T-helper 2 cell treated with Interferon-gamma antibody and Interleukin-4, amounts not matched to agents 5 μg/mL and 100 μg/mL, for 36 hours (primary cell): ENCODE measurements around the gene CDH23.

Source experiments
- DNase-seq: peaks from one replicate; pipeline ENCODE4 v3.0.0; 2021; ENCODE audit warnings: low spot score
- H3K27ac Mint-ChIP-seq: one replicate; pipeline ENCODE4 v1.8.0; 2021; ENCODE audit warnings: mild to moderate bottlenecking, mixed read lengths
- H3K27me3 Mint-ChIP-seq: one replicate; pipeline ENCODE4 v1.8.0; 2021; ENCODE audit warnings: low read depth, mixed read lengths
- H3K36me3 Mint-ChIP-seq: one replicate; pipeline ENCODE4 v1.8.0; 2021; ENCODE audit warnings: low read depth, mixed read lengths
- H3K4me1 Mint-ChIP-seq: one replicate; pipeline ENCODE4 v1.8.0; 2021; ENCODE audit warnings: low read depth, mixed read lengths
- H3K4me3 Mint-ChIP-seq: one replicate; pipeline ENCODE4 v1.8.0; 2022; ENCODE audit warnings: mild to moderate bottlenecking, moderate library complexity, mixed read lengths
- H3K9me3 Mint-ChIP-seq: one replicate; pipeline ENCODE4 v1.8.0; 2021; ENCODE audit warnings: mixed read lengths

Gene CDH23

DNA sequence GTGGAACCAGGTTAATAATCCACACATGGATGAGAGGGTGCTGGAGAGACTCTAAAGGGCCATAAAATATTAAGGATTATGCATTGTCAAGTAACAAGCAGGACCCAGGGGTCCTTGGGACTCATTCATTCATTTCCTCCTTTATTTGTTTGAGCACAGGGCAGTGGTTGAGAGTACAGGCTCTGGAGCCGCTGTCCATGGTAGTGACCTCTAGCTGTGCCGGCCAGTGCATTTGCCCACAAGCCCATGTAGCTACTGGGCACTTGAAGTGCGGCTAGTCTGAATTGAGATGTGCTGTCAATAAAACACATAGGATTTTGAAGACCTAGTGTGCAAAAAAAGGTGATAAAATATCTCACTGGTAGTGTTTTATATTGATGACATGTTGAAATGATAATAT lies 185.3 kb downstream of the CDH23 start:
- DNase-seq: no peak
- Mint-ChIP-seq H3K4me3 (no peak overlapping the region), H3K27me3 (no peaks in the 10 kb centered on the region), H3K9me3 (no peaks in the 10 kb centered on the region), H3K27ac (no peak overlapping the region), H3K4me1 (no peaks in the 10 kb centered on the region), H3K36me3 (no peaks in the 10 kb centered on the region)

DNA sequence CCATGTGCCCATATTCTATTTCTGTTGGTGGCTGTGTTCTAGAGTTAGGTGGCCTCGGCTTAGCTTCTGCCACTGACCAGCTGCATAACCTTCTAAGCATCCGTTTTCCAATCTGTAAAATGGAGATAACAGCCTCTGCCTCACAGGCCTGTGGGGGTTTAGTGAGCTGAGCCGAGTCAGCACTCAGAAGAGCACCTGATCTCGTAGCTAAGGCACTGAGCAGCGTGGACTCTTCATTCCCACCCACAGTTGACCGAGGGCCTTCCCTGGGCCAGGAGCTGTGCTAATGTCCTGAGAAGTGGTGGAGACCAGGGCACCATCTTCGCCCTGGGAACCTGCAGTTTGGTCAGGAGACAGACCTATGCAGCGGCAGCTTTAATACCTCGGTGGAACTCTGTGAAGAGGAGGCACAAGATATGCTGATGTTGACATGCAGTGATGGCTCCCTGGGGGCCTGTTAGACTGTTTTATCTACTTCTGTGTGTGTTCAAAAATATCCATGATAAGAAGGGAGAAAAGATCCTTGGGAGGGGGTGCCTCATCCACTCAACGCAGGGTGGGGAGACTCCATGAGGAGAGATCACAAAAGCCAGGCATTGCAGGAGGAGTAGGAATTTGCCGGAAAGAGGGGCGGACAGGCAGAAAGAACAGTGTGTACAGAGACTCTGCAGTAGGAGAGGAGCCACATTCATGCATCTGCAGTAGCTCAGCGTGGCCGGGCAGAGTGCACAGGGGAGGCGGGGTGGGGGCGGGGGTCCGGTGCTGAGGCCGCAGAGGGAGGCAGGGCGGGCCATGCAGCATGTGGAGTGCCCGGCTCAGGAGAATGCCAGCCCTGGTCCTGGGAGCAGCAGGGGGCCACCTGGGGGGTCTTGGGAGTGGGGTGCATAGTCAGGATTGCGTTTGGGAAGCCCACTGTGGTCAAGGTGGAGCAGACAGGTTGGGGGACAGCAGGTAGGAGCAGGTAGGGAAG lies 186.1 kb downstream of the CDH23 start:
- H3K27me3 Mint-ChIP-seq: no peaks in the 10 kb centered on the region
- DNase-seq: no peak
- no peak overlapping the region for H3K4me3 Mint-ChIP-seq
- H3K9me3 Mint-ChIP-seq: no peaks in the 10 kb centered on the region
- H3K27ac Mint-ChIP-seq: no peak overlapping the region
- H3K4me1 Mint-ChIP-seq: no peaks in the 10 kb centered on the region
- no peaks in the 10 kb centered on the region for H3K36me3 Mint-ChIP-seq

DNA sequence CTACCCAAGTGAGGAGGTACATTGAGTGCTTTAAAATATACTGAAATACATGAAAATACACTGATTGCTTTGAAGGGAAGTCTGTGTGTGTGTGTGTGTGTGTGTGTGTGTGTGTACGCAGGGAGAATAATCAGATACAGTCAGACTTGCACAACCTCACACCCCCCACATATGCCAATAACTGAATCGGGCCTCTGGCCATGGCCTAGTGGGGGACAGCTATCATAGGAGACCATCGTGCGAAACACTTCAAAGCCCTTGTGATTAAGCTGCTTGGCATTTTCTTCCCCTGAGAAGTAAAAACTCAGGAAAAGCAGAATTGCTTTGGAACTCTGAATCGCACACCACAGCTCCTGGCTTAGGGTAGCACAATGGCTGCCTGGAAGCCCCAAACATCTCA lies 187.7 kb downstream of the CDH23 start:
- no peak for DNase-seq
- H3K4me3 Mint-ChIP-seq: no peak overlapping the region
- no peak overlapping the region for H3K27ac Mint-ChIP-seq
- no peaks in the 10 kb centered on the region for H3K4me1 Mint-ChIP-seq
- no peaks in the 10 kb centered on the region for H3K36me3 Mint-ChIP-seq
- H3K27me3 Mint-ChIP-seq: no peaks in the 10 kb centered on the region
- H3K9me3 Mint-ChIP-seq: no peaks in the 10 kb centered on the region

DNA sequence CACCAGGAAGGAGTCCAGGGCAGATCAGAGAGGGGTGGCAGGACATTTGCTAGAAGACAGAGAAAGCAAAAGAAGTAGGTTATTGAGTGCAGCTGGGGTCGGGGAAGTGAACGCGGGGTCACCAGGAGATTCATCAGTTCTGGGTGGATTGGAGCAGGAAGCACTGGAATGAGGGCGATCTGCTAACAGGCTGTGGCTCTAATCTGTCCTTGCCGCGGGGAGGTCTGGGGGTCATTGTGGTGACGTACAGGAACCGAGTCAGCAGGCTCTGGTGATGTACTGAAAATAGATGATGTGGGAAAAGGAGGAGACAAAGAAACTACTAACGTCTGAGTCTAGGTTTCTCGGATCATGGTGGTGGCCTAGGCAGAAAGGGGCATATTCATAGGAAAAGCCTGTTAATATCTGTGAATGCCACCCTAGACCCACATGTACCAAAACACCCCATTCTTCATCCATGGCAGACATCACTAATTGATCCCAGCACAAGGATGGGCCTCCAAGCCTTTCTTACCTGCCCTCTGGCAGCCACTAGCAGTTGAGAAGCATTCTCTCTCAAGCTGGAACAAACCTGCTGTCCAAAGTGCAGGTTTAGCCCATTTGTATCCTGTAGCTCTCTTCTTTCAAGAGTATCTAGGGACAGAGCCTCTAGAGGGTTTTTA lies 188.3 kb downstream of the CDH23 start:
- Mint-ChIP-seq H3K4me1 (no peaks in the 10 kb centered on the region), H3K36me3 (no peaks in the 10 kb centered on the region), H3K9me3 (no peaks in the 10 kb centered on the region), H3K27me3 (no peaks in the 10 kb centered on the region), H3K27ac (no peak overlapping the region), H3K4me3 (no peak overlapping the region)
- DNase-seq: no peak

DNA sequence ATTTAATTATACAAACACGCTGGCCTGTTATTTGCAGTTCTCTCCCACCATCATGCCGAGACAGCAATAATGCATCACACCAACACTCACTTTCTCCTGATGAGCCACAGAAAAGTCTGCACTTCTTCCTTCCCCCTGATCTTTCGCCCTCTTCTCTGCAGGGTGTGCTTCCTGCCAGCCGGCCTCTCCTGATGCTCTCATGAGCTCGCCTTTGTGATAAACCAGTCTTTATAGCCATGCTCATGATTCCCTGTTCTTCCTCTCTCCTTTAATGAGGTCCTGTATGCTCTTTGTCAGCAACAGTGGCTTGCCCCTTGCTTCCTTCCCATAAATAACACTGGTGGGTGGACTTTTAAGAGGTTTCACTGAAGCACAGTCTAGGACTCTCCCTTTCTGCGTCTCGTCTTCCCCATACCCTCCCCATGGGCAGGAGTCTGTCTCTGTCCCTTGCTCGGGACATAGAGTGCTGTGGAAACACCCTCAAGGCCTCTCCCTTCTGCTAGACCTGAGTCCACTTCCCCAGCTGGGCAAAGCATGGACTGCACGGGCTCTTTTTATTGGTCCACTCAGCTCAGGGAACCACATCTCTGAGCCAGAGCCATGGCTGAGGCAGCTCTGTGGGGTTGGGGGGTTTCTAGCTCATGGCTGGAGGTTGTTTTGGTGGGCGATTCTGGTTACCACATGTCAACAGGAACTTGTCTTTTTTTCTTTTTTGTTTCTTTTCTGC lies 189.0 kb downstream of the CDH23 start:
- H3K36me3 Mint-ChIP-seq: no peaks in the 10 kb centered on the region
- DNase-seq: no peak
- H3K4me1 Mint-ChIP-seq: no peaks in the 10 kb centered on the region
- H3K9me3 Mint-ChIP-seq: no peaks in the 10 kb centered on the region
- H3K4me3 Mint-ChIP-seq: no peak overlapping the region
- H3K27me3 Mint-ChIP-seq: no peaks in the 10 kb centered on the region
- H3K27ac Mint-ChIP-seq: no peak overlapping the region

DNA sequence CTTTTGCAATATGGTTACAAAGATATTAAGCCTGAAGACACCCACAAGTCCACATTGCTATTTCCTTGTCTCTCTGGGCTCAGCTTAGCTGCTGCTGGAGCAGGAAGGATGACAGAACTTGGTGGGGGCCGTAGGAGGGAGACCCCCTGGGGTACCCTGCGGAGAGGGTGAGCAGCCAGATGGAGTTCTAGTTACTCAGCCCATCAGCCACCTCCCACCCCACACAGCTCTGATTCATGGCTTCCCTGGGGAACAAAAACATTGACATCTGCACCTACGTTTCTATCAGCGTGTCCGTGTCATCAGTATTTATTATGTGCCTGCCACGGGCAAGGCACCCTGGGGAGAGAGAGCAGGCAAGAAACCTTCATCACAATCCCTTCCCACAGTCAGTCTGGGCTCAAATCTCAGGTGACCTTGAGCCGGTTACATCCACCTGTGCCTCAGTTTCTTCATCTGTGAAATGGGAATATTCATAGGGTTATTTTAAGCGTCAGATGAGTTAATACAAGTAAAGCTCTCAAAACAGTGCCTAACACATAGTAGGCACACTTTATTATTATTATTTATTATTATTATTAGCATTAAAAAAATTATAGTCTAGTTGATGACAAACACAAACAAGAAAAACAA lies 191.3 kb downstream of the CDH23 start:
- no peak for DNase-seq
- no peaks in the 10 kb centered on the region for H3K9me3 Mint-ChIP-seq
- no peaks in the 10 kb centered on the region for H3K4me1 Mint-ChIP-seq

DNA sequence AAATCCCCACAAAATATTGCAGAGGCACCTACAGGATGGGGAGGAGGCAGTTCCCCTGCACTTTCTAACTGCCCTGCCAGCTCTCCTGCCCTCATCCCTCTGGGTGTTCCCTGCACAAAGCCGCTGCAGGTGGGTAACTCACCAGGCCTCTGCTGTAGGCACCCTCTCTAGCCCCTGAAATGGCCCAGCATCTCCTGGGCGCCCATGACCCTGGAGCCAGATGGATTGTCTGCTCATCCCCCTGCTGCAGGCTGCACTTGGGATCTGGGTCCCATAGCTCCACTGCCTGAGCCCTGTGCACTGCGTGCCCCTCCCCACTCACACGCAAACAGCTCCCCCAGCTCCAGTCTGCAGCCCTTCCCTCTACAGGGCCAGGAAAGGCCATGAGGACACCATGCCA lies 192.0 kb downstream of the CDH23 start:
- Mint-ChIP-seq H3K27ac (no peak overlapping the region), H3K36me3 (no peaks in the 10 kb centered on the region), H3K9me3 (no peaks in the 10 kb centered on the region), H3K4me3 (no peak overlapping the region), H3K27me3 (peaks cover 5% of the 10 kb centered on the region), H3K4me1 (no peaks in the 10 kb centered on the region)
- DNase-seq: no peak

More for the DNA sequence above, 191.3 kb downstream of the CDH23 start:
- Mint-ChIP-seq H3K27ac (no peak overlapping the region), H3K27me3 (peaks cover 5% of the 10 kb centered on the region), H3K36me3 (no peaks in the 10 kb centered on the region), H3K4me3 (no peak overlapping the region)

DNA sequence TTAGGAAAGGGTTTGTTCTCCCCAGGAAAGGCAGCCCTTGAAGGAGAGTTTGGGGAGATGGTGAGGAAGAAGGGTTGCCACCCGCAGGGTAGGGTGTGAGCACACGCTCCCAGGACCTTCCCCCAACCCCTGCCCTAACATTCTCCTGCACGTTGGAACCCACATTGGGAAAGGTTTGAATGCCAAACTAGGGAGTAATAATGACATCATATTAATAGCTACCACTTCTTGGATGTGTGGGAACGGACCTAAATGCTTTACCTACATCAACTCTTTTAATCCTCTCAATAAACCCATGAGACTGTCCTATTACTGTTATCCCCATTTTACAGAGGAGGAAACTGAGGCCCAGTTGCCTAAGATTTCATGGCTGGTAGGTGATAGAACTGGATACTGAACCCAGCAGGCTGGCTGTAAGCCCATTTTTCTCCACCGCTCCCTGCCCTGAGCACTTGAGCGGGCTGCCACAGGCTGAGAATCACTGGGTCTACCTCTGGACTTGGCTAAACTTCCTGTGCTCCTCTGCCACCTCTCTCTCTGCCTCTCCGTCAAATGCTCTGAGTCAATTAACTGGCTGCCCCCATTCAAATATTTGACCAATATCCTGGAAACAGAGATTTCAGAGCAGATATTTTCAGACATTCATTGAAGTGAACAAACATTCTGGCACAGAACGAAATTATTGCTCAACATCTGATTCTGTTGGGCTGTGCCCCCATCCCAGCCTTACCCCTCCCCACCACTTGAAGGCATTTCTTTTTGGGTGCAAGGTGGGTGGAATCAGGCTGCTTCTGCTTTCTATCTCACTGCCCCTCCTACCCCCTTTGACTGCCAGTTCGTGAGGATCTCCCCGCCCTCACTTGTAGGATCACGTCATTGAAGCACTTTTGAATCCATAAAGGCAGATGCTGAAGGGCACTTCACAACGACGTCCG lies 193.2 kb downstream of the CDH23 start:
- peaks cover 5% of the 10 kb centered on the region for H3K27me3 Mint-ChIP-seq

DNA sequence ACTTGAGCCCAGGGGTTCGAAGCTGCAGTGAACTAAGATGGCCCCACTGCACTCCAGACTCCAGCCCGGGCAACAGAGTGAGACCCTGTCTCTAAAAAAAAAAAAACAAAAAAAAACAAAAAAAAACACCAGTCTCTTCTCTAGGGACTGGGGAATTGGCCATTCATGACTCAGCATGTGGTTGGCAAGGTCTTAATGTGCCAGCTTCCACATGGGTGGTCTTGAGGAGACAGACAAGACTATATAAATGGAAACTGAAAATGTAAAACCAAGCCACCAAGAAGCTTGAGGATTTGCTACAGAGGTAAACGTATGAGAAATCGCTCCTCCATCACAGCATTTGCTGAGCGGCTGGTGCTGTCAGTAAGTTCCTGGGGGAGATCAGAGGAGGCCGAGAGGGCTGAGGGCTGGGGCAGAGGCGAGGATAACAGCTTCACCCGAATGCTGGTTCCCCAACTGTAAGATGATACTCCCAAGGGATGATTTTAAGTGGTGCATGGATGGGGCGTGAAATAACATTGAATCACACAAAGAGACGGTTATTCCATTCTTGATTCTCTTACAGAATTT lies 194.1 kb downstream of the CDH23 start:
- no peak overlapping the region for H3K27ac Mint-ChIP-seq
- H3K36me3 Mint-ChIP-seq: no peaks in the 10 kb centered on the region
- no peak for DNase-seq
- peaks cover 5% of the 10 kb centered on the region for H3K27me3 Mint-ChIP-seq
- H3K4me3 Mint-ChIP-seq: no peak overlapping the region
- no peaks in the 10 kb centered on the region for H3K4me1 Mint-ChIP-seq
- no peaks in the 10 kb centered on the region for H3K9me3 Mint-ChIP-seq

More for the DNA sequence above, 193.2 kb downstream of the CDH23 start:
- no peaks in the 10 kb centered on the region for H3K36me3 Mint-ChIP-seq
- no peak overlapping the region for H3K27ac Mint-ChIP-seq
- no peaks in the 10 kb centered on the region for H3K4me1 Mint-ChIP-seq
- no peak for DNase-seq
- H3K9me3 Mint-ChIP-seq: no peaks in the 10 kb centered on the region
- H3K4me3 Mint-ChIP-seq: no peak overlapping the region

DNA sequence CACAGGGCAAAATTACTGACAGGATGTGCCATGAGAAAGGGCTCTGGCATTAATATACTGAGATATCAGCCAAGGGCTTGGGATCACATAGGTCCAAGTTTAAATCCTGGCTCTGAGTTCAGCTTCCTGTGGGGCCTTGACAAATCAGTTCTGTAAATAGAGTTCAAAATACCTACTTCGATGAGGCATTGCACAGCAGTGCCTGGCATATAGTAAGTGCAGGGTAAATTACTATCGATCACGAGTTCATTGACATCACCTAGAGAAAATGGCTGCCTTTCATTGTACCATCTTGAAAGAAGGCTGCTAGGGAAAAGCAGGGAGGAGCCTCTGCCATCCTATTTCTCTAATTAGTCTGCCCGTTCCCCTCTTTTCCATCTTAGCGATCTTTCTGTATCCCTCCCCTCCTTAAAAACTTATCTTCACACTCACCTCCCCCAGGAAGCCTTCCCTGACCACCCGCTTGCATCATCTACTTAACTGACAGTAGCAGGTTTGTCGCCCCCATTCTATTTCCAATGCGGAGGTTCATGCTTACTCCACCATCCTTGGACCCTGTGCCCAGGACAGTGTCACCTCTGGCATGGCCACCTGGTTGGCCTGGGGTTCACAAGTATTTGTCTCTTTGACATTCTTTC lies 198.3 kb downstream of the CDH23 start:
- DNase-seq: no peak
- Mint-ChIP-seq H3K4me1 (no peaks in the 10 kb centered on the region), H3K4me3 (no peak overlapping the region), H3K27ac (no peak overlapping the region), H3K27me3 (peaks cover 5% of the 10 kb centered on the region), H3K36me3 (no peaks in the 10 kb centered on the region), H3K9me3 (no peaks in the 10 kb centered on the region)

DNA sequence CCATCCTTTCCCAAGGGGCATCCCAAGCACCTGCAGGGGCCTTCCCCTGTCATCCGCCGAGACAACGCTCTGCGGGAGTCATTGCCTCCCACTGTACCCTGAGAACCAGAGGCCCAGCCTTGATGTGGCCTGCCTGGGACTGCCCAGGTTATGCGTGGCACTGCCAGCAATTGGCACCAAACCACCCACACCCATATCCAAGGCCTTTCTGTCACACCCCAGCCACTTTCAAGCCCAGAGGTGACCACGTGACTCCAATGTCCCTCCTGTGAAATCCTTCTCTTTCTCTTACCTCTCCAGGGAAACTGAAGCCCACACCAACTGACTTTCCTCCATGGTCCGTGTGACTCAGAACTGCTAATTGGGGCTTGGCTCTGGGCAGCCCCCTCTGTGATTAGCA lies 198.9 kb downstream of the CDH23 start:
- H3K9me3 Mint-ChIP-seq: no peaks in the 10 kb centered on the region
- H3K4me1 Mint-ChIP-seq: no peaks in the 10 kb centered on the region
- peaks cover 5% of the 10 kb centered on the region for H3K27me3 Mint-ChIP-seq
- H3K27ac Mint-ChIP-seq: no peak overlapping the region
- DNase-seq: no peak
- no peak overlapping the region for H3K4me3 Mint-ChIP-seq
- H3K36me3 Mint-ChIP-seq: no peaks in the 10 kb centered on the region

DNA sequence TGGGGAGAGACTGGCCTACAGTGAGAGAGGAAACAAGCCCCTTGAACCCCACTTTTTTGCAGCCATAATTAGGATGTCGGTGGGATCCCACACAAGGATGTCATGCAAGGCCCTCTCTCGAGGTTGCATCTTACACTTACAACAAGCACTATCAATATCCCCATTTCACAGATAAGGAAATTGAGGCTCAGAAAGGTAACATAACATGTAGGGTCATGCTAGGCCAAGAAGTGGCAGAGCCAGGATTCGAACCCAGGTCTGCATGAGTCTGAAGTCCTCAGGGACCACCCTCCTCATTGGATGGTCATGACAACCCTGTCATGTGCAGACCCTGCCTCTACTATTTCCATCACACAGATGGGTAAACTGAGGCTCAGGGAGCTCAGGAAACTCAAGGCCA lies 199.4 kb downstream of the CDH23 start:
- Mint-ChIP-seq H3K4me3 (no peak overlapping the region), H3K36me3 (no peaks in the 10 kb centered on the region), H3K27me3 (peaks cover 5% of the 10 kb centered on the region), H3K9me3 (no peaks in the 10 kb centered on the region), H3K4me1 (no peaks in the 10 kb centered on the region), H3K27ac (no peak overlapping the region)
- DNase-seq: no peak
